ENCODE data around the gene PTRHD1. TPM values are rescaled to one million over a fixed set of nuclear protein-coding genes. Genes with fewer than 3 reads are reported as not detected.
"Not testable (repeated sequence)": the region's sequence is repeated elsewhere in the genome, so short reads cannot be mapped to it uniquely, and the experiment has no call there.

Gene PTRHD1
- total RNA-seq, 3 donors from 2014 or later = 19.6 to 43.4 (median 41.9) TPM

DNA sequence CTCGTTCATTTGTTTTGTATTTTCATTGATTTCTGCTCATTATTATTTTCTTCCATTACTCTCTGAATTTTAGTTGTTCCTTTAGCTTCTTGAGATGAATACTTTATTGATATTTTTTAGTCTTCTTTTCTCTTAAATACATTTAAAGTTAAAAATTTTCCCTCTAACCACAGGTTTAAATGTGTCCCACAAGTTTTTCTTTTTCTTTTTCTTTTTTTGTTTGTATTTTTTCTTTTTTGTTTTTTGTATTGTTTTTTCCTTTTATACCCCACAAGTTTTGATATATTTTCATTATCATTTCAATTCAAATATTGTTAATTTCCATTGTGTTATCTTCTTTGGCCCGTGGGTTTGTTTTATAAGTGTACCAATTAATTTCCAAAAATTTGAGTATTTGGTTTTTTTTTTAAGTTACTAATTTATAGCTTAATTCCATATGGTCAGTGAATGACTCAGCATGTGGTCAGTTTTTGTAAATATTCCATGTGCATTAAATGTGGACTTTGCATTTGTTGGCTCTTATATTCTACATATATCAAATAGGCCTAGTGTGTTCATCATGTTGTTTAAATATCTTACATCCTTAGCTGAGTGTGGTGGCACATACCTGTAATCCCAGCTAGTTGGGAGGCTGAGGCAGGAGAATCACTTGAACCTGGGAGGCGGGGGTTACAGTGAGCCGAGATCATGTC is 16.3 kb upstream of the PTRHD1 start:
- Histone ChIP-seq H3K36me3 (ENCODE audit: low read depth) (no peaks in the 10 kb centered on the region), H3K9me3 (no peaks in the 10 kb centered on the region), H3K4me3 (no peak overlapping the region), H3K4me1 (ENCODE audit: low read depth) (no peaks in the 10 kb centered on the region)
- DNase-seq (no peak), ATAC-seq (no peak)
- intact Hi-C loops (cut with DNase I, micrococcal nuclease) = no loop called here
- TF ChIP-seq, protein P1, sequence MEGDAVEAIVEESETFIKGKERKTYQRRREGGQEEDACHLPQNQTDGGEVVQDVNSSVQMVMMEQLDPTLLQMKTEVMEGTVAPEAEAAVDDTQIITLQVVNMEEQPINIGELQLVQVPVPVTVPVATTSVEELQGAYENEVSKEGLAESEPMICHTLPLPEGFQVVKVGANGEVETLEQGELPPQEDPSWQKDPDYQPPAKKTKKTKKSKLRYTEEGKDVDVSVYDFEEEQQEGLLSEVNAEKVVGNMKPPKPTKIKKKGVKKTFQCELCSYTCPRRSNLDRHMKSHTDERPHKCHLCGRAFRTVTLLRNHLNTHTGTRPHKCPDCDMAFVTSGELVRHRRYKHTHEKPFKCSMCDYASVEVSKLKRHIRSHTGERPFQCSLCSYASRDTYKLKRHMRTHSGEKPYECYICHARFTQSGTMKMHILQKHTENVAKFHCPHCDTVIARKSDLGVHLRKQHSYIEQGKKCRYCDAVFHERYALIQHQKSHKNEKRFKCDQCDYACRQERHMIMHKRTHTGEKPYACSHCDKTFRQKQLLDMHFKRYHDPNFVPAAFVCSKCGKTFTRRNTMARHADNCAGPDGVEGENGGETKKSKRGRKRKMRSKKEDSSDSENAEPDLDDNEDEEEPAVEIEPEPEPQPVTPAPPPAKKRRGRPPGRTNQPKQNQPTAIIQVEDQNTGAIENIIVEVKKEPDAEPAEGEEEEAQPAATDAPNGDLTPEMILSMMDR (IDR thresholded peaks at IDR 0.05) = no peak

DNA sequence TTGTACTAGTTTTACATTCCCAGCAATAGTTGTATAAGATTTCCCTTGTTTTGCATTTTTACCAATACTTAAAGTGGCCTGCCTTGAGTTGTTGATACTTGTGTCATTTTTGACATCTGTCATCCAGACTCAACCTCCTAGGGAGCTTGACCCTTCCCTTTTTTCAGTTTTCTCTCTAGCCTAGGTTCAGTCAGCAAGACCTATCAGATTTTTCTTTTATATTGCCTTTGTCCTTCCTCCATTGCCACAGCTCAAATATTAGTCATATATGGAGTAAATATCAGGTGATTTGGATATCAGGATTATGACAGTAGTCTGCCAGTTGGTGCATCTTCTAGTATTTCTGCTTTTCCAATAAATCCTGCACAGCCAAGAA is 13.5 kb upstream of the PTRHD1 start:
- DNase-seq (no peak), ATAC-seq (no peak)
- TF ChIP-seq, protein P1 (IDR thresholded peaks at IDR 0.05) = no peak
- Histone ChIP-seq H3K4me3 (no peak overlapping the region), H3K4me1 (ENCODE audit: low read depth) (no peaks in the 10 kb centered on the region), H3K36me3 (ENCODE audit: low read depth) (no peaks in the 10 kb centered on the region), H3K9me3 (no peaks in the 10 kb centered on the region)
- intact Hi-C loops (cut with DNase I, micrococcal nuclease) = no loop called here

DNA sequence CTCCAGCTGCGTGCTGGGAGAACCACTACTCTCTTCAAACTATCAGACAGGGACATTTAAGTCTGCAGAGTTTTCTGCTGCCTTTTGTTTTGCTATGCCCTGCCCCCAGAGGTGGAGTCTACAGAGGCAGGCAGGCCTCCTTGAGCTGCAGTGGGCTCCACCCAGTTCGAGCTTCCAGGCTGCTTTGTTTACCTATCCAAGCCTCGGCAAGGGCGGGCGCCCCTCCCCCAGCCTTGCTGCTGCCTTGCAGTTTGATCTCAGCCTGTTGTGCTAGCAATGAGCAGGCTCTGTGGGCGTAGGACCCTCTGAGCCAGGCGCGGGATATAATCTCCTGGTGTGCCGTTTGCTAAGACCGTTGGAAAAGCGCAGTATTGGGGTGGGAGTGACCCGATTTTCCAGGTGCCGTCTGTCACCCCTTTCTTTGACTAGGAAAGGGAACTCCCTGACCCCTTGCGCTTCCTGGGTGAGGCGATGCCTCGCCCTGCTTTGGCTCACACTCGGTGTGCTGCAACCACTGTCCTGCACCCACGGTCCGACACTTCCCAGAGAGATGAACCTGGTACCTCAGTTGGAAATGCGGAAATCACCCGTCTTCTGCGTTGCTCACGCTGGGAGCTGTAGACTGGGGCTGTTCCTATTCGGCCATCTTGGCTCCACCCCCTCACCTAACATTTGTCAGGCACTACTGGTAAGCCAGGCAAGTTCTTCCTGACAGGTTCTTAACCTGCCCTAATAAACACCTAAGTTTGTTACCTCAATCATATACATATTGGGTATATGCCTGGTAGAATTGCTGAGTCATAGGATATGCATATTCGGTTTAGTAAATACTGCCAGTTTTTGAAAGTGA is 12.8 kb upstream of the PTRHD1 start:
- H3K9me3 ChIP-seq; intact Hi-C loops (cut with DNase I, micrococcal nuclease); H3K4me3 ChIP-seq; ATAC-seq; H3K36me3 ChIP-seq (ENCODE audit: low read depth); H3K4me1 ChIP-seq (ENCODE audit: low read depth): not testable (repeated sequence)
- peak; percentile 67 to 80 (median 67) for DNase-seq

DNA sequence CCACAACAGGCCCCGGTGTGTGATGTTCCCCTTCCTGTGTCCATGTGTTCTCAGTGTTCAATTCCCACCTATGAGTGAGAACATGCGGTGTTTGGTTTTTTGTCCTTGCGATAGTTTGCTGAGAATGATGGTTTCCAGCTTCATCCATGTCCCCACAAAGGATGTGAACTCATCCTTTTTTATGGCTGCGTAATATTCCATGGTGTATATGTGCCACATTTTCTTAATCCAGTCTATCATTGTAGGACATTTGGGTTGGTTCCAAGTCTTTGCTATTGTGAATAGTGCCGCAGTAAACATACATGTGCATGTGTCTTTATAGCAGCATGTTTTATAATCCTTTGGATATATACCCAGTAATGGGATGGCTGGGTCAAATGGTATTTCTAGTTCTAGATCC is 7.3 kb upstream of the PTRHD1 start:
- H3K4me1 ChIP-seq (ENCODE audit: low read depth); H3K9me3 ChIP-seq; H3K4me3 ChIP-seq; DNase-seq; intact Hi-C loops (cut with DNase I, micrococcal nuclease); H3K36me3 ChIP-seq (ENCODE audit: low read depth); ATAC-seq: not testable (repeated sequence)

DNA sequence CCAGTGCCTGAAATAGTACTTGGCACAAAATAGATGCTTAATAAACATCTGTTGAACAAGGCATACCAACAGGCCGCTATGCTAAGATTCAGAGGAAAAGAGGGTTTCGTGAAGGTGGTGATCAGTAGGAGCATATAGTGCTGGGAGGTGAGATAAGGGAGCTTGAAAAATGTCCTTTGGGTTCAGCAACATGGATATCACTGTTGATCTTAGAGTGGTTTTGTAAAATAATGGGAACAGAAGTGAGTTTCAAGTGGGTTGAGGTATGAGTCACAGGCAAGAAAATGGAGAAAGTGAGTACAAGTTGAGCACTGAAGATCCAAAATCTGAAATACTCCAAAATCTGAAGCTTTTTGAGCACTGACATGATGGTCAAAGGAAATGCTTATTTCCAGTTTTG is 4.5 kb upstream of the PTRHD1 start:
- no peaks in the 10 kb centered on the region for H3K9me3 ChIP-seq
- DNase-seq = no peak
- peaks cover 4% of the 10 kb centered on the region for H3K4me1 ChIP-seq (ENCODE audit: low read depth)
- no peaks in the 10 kb centered on the region for H3K36me3 ChIP-seq (ENCODE audit: low read depth)
- TF ChIP-seq, protein P1 (IDR thresholded peaks at IDR 0.05) = no peak
- intact Hi-C loops (cut with DNase I, micrococcal nuclease) = no loop called here
- no peak for ATAC-seq
- H3K4me3 ChIP-seq = no peak overlapping the region

DNA sequence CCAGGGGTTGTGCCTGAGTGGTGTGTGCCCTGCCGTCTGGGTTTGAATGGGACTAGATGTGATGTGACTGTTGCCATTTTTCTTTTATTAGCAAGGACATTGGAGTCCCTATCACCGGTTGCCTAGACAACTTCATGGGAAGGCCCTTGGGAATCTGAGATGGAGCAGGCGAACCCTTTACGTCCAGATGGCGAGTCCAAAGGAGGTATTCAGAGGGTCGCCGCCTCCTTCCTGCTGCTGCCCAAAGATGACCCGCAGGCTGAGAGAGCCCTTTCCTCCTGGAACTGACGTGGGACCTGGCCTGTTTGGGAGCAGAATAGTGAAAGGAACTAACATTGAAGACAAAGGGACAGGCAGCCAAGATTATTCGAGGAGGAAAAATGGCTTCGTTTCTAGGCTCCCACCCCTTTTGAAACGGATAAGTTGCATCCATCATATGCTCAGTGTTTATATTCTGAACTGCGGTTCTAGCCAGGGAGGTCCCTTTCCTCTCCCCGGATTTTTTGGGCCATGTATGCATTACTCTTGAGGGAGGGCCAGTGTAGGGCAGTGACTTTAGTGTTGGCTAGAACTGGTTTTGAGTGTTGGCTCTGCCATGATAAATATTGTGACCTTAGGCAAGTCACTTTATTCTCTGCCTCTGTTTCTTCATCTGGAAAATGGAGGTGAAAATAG is 707 bp upstream of the PTRHD1 start:
- Histone ChIP-seq H3K36me3 (ENCODE audit: low read depth) (no peaks in the 10 kb centered on the region), H3K4me3 (peak overlapping the region; percentile 48), H3K4me1 (ENCODE audit: low read depth) (peaks cover 7% of the 10 kb centered on the region), H3K9me3 (no peaks in the 10 kb centered on the region)
- DNase-seq (peak in 1 of 3 donors; percentile 16), ATAC-seq (no peak)
- intact Hi-C loops (cut with DNase I, micrococcal nuclease) = no loop called here
- TF ChIP-seq, protein P1 (IDR thresholded peaks at IDR 0.05) = no peak

All from mucosa of descending colon (tissue), 3 donors.